K562 (cell line): ENCODE measurements around the gene DELE1. TPM values are rescaled to one million over a fixed set of nuclear protein-coding genes. Genes with fewer than 3 reads are reported as not detected.

Source experiments
- ATF1 ChIP-seq, 2 experiments: fragments of 450-650 bp in 1 of 2; IDR thresholded peaks; 2 replicates each; pipeline ENCODE4 v1.6.1; 2016; ENCODE audit warnings: missing compliant biosample characterization in 1 of 2, missing genetic modification characterization in 1 of 2
- CBX3 ChIP-seq, 2 experiments: IDR thresholded peaks; 1 replicate in 1 of 2; 2 replicates in 1 of 2; pipeline ENCODE4 v1.6.1; 2012; ENCODE audit warnings: inconsistent platforms in 2 of 2, low read length in 2 of 2, borderline replicate concordance in 1 of 2, control low read depth in 1 of 2
- ESRRA ChIP-seq: fragments of 450-650 bp; IDR thresholded peaks from 2 replicates; pipeline ENCODE4 v1.6.1; 2014; ENCODE audit warnings: low read depth, mild to moderate bottlenecking, moderate library complexity, borderline replicate concordance
- FOSL1 ChIP-seq: fragments of 200-800 bp; sonication (Bioruptor generic); conservative IDR thresholded peaks from 2 replicates; pipeline ENCODE4 v1.6.1; 2016; ENCODE audit warnings: missing genetic modification characterization, missing compliant biosample characterization
- IFI16 ChIP-seq: fragments of 250-450 bp; sonication (Bioruptor Pico); IDR thresholded peaks from 2 replicates; pipeline ENCODE4 v2.1.2; 2022; ENCODE audit warnings: mild to moderate bottlenecking, inconsistent platforms
- KAT7 ChIP-seq: sonication (generic); formaldehyde crosslinking; IDR thresholded peaks from 2 replicates; pipeline ENCODE4 v1.8.0; 2022; ENCODE audit warnings: missing genetic modification reagents, mild to moderate bottlenecking, borderline replicate concordance
- MYNN ChIP-seq, 2 experiments: sonication (generic); formaldehyde crosslinking in 1 of 2; IDR thresholded peaks; 2 replicates each; pipeline versions ENCODE4 v1.5.0 to v1.6.1; 2016 to 2020; ENCODE audit warnings: antibody characterized with exemption in 1 of 2, missing genetic modification reagents in 1 of 2
- PTBP1 ChIP-seq: fragments of 200-400 bp; formaldehyde crosslinking; IDR thresholded peaks from 2 replicates; pipeline ENCODE4 v1.6.1; 2017; ENCODE audit warnings: low read depth, low read length
- SMARCA4 ChIP-seq: fragments of 450-650 bp; IDR thresholded peaks from 2 replicates; pipeline ENCODE4 v1.6.1; 2016
- SNRNP70 ChIP-seq: fragments of 200-400 bp; formaldehyde crosslinking; optimal IDR thresholded peaks from 2 replicates; pipeline ENCODE3; 2017; ENCODE audit warnings: low read depth, low read length
- STAT5A ChIP-seq: IDR thresholded peaks from 2 replicates; pipeline ENCODE4 v1.6.1; 2012; ENCODE audit warnings: low read length, inconsistent platforms, borderline replicate concordance
- TCF3 ChIP-seq: sonication (generic); formaldehyde crosslinking; IDR thresholded peaks from 2 replicates; pipeline ENCODE4 v1.4.0; 2020; ENCODE audit warnings: mild to moderate bottlenecking, missing genetic modification reagents
- TEAD1 ChIP-seq, 2 experiments: fragments of 450-650 bp in 1 of 2; sonication (generic) in 1 of 2; formaldehyde crosslinking; IDR thresholded peaks; 2 replicates each; pipeline versions ENCODE4 v1.4.0 to v1.8.0; 2020 to 2022; ENCODE audit warnings: mild to moderate bottlenecking in 2 of 2, missing genetic modification reagents in 1 of 2
- ZBTB1 ChIP-seq: sonication (generic); formaldehyde crosslinking; IDR thresholded peaks from 2 replicates; pipeline ENCODE4 v1.8.1; 2023; ENCODE audit warnings: missing genetic modification reagents, low read depth, mild to moderate bottlenecking, borderline replicate concordance
- polyA plus RNA-seq, 8 experiments: library from polyadenylated mRNA; depleted of rRNA in 4 of 8; stranded (reverse) in 5 of 8; unstranded in 3 of 8; fragments of >200 nt; fragmentation: Nextera tagmentation in 2 of 8; fragmentation: Illumina TruSeq in 1 of 8; extraction: Ambion mirVana in 2 of 8; extraction: Trizol in 1 of 8; gene quantifications; 2 replicates each; pipeline versions ENCODE4 v1.2.1 to v1.2.3, GENCODE V29; 2011 to 2014; ENCODE audit warnings: inconsistent platforms in 1 of 8, missing spikeins in 1 of 8
- total RNA-seq, 7 experiments: library from RNA; depleted of rRNA in 6 of 7; stranded (reverse); fragments of >200 nt in 6 of 7; fragmentation: Illumina TruSeq in 2 of 7; extraction: Trizol in 2 of 7; gene quantifications; 2 replicates each; pipeline versions ENCODE4 v1.2.1 to v1.2.3, GENCODE V29; 2011 to 2021; ENCODE audit warnings: low replicate concordance in 1 of 7
- TF ChIP-seq, protein P1 (sequence below): fragments of 250-450 bp; sonication (Bioruptor Pico); IDR thresholded peaks from 2 replicates; pipeline ENCODE4 v1.4.0; 2020; ENCODE audit warnings: mild to moderate bottlenecking, moderate library complexity
- TF ChIP-seq, protein P2 (sequence below), 3 experiments: fragments of 200-800 bp in 1 of 3; fragments of 250-450 bp in 1 of 3; fragments of 450-650 bp in 1 of 3; sonication (Bioruptor Pico) in 1 of 3; sonication (Bioruptor generic) in 1 of 3; formaldehyde crosslinking in 1 of 3; IDR thresholded peaks; 2 replicates each; pipeline versions ENCODE4 v1.6.1 to v1.8.0; 2016 to 2022; ENCODE audit warnings: mild to moderate bottlenecking in 2 of 3, missing genetic modification characterization in 2 of 3, missing compliant biosample characterization in 1 of 3, moderate library complexity in 1 of 3
- TF ChIP-seq, protein P3 (sequence below): sonication (generic); formaldehyde crosslinking; IDR thresholded peaks from 2 replicates; pipeline ENCODE4 v1.8.1; 2023; ENCODE audit warnings: mild to moderate bottlenecking, missing genetic modification reagents, moderate library complexity

DELE1 gene
- total and polyA plus RNA-seq, 9 of the 15 experiments (the other 6 are each of a cell fraction or from before 2014, with no cell fraction given), result 16.6 to 74.4 (median 49.8) TPM

DNA sequence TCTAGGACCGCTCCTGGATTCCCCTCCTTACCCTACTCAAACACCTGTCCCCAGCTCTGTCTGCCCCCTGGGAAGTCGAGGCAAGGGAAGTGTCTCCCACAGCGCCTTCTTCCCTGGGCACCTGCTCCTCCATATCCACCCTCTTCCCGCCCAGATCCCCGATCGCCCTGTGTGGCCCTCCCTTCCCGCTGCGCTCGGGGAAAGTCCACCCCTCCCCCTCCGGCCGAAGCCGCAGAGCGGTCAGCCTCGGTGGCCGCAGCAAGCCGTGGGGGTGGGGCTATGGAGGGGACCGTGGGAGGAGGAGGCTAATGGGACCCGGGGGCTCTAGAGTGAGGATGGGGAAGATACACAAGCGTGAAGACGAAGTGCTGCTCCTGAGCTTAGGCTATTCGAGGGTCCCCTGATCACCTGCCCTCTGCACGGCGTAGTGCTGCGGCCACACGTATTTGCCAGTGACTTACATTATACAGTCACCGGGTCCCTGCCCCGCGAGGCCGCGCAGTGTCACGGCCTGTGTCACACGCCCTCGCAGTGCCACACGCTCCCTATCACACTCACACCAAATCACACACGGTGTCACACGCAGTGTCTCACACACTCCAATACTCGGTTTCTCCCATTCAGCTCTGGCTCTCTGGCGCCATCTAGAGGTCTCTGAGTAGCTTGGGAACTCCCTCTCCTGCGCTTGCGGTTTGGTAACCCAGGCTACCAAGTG is 44.8 kb upstream of the DELE1 start (continued):
- TF ChIP-seq STAT5A (0 out of 2 replicates have a peak, but pooled peaks have one; percentile 14), KAT7 (CRISPR knock-in tag) (no peak), ESRRA (peak; percentile 85; the same call in 1 of the 2 replicates), FOSL1 (tag) (peak; percentile 25; the same call in 1 of the 2 replicates), ZBTB1 (CRISPR knock-in tag) (peak; percentile 31; the same call in 1 of the 2 replicates), TEAD1 (CRISPR knock-in tag; IDR thresholded peaks at IDR 0.05) (0 out of 4 replicates have a peak, but pooled peaks of 1 of the 2 experiments have one; percentile 25), CBX3 (IDR thresholded peaks at IDR 0.05; ENCODE audit: borderline replicate concordance in 1 of 2, low read length in 2 of 2) (peak in 1 of 2 experiments; percentile 67; a peak in 1 of 3 replicates), ATF1 (CRISPR knock-in tag; IDR thresholded peaks at IDR 0.05) (no peak), ATF1 (tag; IDR thresholded peaks at IDR 0.05) (peak; percentile 67), IFI16 (CRISPR knock-in tag) (no peak), SNRNP70 (no peak), TCF3 (CRISPR knock-in tag) (peak; percentile 34; the same call in 1 of the 2 replicates), MYNN (IDR thresholded peaks at IDR 0.05) (peak; percentile 92), MYNN (CRISPR knock-in tag; IDR thresholded peaks at IDR 0.05) (no peak), PTBP1 (0 out of 2 replicates have a peak, but pooled peaks have one; percentile 32), SMARCA4 (peak; percentile 25; the same call in 1 of the 2 replicates)
- TF ChIP-seq, protein P1, sequence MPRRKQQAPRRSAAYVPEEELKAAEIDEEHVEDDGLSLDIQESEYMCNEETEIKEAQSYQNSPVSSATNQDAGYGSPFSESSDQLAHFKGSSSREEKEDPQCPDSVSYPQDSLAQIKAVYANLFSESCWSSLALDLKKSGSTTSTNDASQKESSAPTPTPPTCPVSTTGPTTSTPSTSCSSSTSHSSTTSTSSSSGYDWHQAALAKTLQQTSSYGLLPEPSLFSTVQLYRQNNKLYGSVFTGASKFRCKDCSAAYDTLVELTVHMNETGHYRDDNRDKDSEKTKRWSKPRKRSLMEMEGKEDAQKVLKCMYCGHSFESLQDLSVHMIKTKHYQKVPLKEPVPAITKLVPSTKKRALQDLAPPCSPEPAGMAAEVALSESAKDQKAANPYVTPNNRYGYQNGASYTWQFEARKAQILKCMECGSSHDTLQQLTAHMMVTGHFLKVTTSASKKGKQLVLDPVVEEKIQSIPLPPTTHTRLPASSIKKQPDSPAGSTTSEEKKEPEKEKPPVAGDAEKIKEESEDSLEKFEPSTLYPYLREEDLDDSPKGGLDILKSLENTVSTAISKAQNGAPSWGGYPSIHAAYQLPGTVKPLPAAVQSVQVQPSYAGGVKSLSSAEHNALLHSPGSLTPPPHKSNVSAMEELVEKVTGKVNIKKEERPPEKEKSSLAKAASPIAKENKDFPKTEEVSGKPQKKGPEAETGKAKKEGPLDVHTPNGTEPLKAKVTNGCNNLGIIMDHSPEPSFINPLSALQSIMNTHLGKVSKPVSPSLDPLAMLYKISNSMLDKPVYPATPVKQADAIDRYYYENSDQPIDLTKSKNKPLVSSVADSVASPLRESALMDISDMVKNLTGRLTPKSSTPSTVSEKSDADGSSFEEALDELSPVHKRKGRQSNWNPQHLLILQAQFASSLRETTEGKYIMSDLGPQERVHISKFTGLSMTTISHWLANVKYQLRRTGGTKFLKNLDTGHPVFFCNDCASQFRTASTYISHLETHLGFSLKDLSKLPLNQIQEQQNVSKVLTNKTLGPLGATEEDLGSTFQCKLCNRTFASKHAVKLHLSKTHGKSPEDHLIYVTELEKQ (CRISPR knock-in tag), result no peak
- TF ChIP-seq, protein P2, sequence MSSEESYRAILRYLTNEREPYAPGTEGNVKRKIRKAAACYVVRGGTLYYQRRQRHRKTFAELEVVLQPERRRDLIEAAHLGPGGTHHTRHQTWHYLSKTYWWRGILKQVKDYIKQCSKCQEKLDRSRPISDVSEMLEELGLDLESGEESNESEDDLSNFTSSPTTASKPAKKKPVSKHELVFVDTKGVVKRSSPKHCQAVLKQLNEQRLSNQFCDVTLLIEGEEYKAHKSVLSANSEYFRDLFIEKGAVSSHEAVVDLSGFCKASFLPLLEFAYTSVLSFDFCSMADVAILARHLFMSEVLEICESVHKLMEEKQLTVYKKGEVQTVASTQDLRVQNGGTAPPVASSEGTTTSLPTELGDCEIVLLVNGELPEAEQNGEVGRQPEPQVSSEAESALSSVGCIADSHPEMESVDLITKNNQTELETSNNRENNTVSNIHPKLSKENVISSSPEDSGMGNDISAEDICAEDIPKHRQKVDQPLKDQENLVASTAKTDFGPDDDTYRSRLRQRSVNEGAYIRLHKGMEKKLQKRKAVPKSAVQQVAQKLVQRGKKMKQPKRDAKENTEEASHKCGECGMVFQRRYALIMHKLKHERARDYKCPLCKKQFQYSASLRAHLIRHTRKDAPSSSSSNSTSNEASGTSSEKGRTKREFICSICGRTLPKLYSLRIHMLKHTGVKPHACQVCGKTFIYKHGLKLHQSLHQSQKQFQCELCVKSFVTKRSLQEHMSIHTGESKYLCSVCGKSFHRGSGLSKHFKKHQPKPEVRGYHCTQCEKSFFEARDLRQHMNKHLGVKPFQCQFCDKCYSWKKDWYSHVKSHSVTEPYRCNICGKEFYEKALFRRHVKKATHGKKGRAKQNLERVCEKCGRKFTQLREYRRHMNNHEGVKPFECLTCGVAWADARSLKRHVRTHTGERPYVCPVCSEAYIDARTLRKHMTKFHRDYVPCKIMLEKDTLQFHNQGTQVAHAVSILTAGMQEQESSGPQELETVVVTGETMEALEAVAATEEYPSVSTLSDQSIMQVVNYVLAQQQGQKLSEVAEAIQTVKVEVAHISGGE (CRISPR knock-in tag; IDR thresholded peaks at IDR 0.05), result 0 out of 6 replicates have a peak, but pooled peaks of 1 of the 3 experiments have one; percentile 24
- TF ChIP-seq, protein P3, sequence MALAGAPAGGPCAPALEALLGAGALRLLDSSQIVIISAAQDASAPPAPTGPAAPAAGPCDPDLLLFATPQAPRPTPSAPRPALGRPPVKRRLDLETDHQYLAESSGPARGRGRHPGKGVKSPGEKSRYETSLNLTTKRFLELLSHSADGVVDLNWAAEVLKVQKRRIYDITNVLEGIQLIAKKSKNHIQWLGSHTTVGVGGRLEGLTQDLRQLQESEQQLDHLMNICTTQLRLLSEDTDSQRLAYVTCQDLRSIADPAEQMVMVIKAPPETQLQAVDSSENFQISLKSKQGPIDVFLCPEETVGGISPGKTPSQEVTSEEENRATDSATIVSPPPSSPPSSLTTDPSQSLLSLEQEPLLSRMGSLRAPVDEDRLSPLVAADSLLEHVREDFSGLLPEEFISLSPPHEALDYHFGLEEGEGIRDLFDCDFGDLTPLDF, result no peak
